OCI-LY1 (cell line): Measurements from ENCODE around the gene ASF1A.

Experiments used
- H2AFZ ChIP-seq: fragments of 200-600 bp; sonication (generic), shearing (Covaris generic); 2 replicates; pipeline ENCODE4 v1.6.0; 2014; ENCODE audit warnings: antibody characterized with exemption, mild to moderate bottlenecking, low read length
- H3F3A ChIP-seq: fragments of 200-600 bp; sonication (generic), shearing (Covaris generic); 2 replicates; pipeline ENCODE4 v1.6.0; 2014; ENCODE audit warnings: mild to moderate bottlenecking, antibody characterized with exemption, low read length, moderate library complexity; ENCODE audit not compliant: insufficient read depth
- H3K27ac ChIP-seq: fragments of 200-600 bp; sonication (generic); 2 replicates; pipeline ENCODE4 v1.5.1; 2014; ENCODE audit warnings: low read length, mixed run types, mild to moderate bottlenecking, low read depth; ENCODE audit not compliant: poor library complexity, severe bottlenecking
- H3K27me3 ChIP-seq: fragments of 200-600 bp; sonication (generic); 2 replicates; pipeline ENCODE4 v1.6.0; 2014; ENCODE audit warnings: antibody characterized with exemption, mild to moderate bottlenecking, low read length, moderate library complexity; ENCODE audit not compliant: insufficient read depth
- H3K36me3 ChIP-seq: fragments of 200-600 bp; sonication (generic); 2 replicates; pipeline ENCODE4 v1.6.1; 2014; ENCODE audit warnings: mild to moderate bottlenecking, antibody characterized with exemption, low read length, moderate library complexity, mixed read lengths; ENCODE audit not compliant: insufficient read depth
- H3K4me1 ChIP-seq: fragments of 200-600 bp; sonication (generic); 2 replicates; pipeline ENCODE4 v1.5.1; 2014; ENCODE audit warnings: mild to moderate bottlenecking, low read length, moderate library complexity; ENCODE audit not compliant: insufficient read depth, severe bottlenecking
- H3K4me2 ChIP-seq: fragments of 200-600 bp; sonication (generic), shearing (Covaris generic); 2 replicates; pipeline ENCODE4 v1.6.1; 2014; ENCODE audit warnings: low read length
- H3K4me3 ChIP-seq: fragments of 200-600 bp; sonication (generic); 2 replicates; pipeline ENCODE4 v1.5.1; 2014; ENCODE audit warnings: low read length, low read depth, mild to moderate bottlenecking, mixed read lengths; ENCODE audit not compliant: poor library complexity, severe bottlenecking
- H3K79me2 ChIP-seq: fragments of 200-600 bp; shearing (Covaris generic); 2 replicates; pipeline ENCODE4 v1.6.1; 2016; ENCODE audit warnings: mixed run types, low read length, mixed read lengths; ENCODE audit not compliant: insufficient read depth
- H3K9ac ChIP-seq: fragments of 200-600 bp; sonication (generic), shearing (Covaris generic); 2 replicates; pipeline ENCODE4 v1.6.1; 2014; ENCODE audit warnings: mild to moderate bottlenecking, low read length, mixed read lengths
- H3K9me2 ChIP-seq: fragments of 200-600 bp; sonication (generic), shearing (Covaris generic); 2 replicates; pipeline ENCODE4 v1.6.1; 2014; ENCODE audit warnings: low read depth, mild to moderate bottlenecking, low read length, mixed read lengths
- H3K9me3 ChIP-seq: fragments of 200-600 bp; shearing (Covaris generic); 2 replicates; pipeline ENCODE4 v1.6.1; 2014; ENCODE audit warnings: low read length, mixed read lengths
- H4K20me1 ChIP-seq: fragments of 200-600 bp; sonication (generic), shearing (Covaris generic); 2 replicates; pipeline ENCODE4 v1.6.0; 2016; ENCODE audit warnings: mild to moderate bottlenecking, low read length; ENCODE audit not compliant: insufficient read depth
- CTCF ChIP-seq: fragments of 200-600 bp; sonication (generic), shearing (Covaris generic); IDR thresholded peaks from 2 replicates; pipeline ENCODE4 v1.5.1; 2017; ENCODE audit warnings: mild to moderate bottlenecking, antibody characterized with exemption, low read length, moderate library complexity, mixed read lengths
- EZH2 ChIP-seq: fragments of 200-600 bp; sonication (generic), shearing (Covaris generic); IDR thresholded peaks from 2 replicates; pipeline ENCODE4 v1.8.0; 2017; ENCODE audit warnings: borderline replicate concordance, mixed run types, mild to moderate bottlenecking, antibody characterized with exemption, low read length, moderate library complexity, mixed read lengths

The ASF1A gene

GRCh38 chr6:118856301-118856700 lies 37.7 kb upstream of the ASF1A start:
- TF ChIP-seq EZH2 (no peak), CTCF (no peak)
- Histone ChIP-seq H3K9me3 (peaks cover 5% of the 10 kb centered on the region), H4K20me1 (no peaks in the 10 kb centered on the region), H3K79me2 (0 out of 2 replicates have a peak, but pooled peaks cover 7% of the 10 kb centered on the region), H3K36me3 (peaks cover 2% of the 10 kb centered on the region), H3F3A (no peaks in the 10 kb centered on the region), H3K4me2 (no peak overlapping the region), H3K27ac (no peak overlapping the region), H3K27me3 (no peaks in the 10 kb centered on the region), H3K9me2 (no peaks in the 10 kb centered on the region), H2AFZ (no peak overlapping the region), H3K9ac (no peak overlapping the region), H3K4me1 (no peaks in the 10 kb centered on the region), H3K4me3 (no peak overlapping the region)

- Histone ChIP-seq H3K36me3 (peaks cover 10% of the 10 kb centered on the region), H2AFZ (no peak overlapping the region), H3K9ac (no peak overlapping the region), H3K79me2 (peaks cover 23% of the 10 kb centered on the region), H3K9me3 (peaks cover 5% of the 10 kb centered on the region), H3F3A (no peaks in the 10 kb centered on the region), H3K4me2 (no peak overlapping the region), H3K4me1 (peaks cover 14% of the 10 kb centered on the region), H4K20me1 (no peaks in the 10 kb centered on the region), H3K4me3 (no peak overlapping the region), H3K9me2 (no peaks in the 10 kb centered on the region), H3K27me3 (no peaks in the 10 kb centered on the region), H3K27ac (no peak overlapping the region)
- TF ChIP-seq EZH2 (no peak), CTCF (no peak)
Measured at GRCh38 chr6:118859517-118860064, 34.4 kb upstream of the ASF1A start.

GRCh38 chr6:118860363-118860762 lies 33.6 kb upstream of the ASF1A start:
- peaks cover 5% of the 10 kb centered on the region for H3K9me3 ChIP-seq
- peaks cover 10% of the 10 kb centered on the region for H3K36me3 ChIP-seq
- TF ChIP-seq CTCF, result no peak
- no peak for TF ChIP-seq EZH2
- H3K4me2 ChIP-seq, result no peak overlapping the region
- H3K9ac ChIP-seq, result no peak overlapping the region
- no peak overlapping the region for H2AFZ ChIP-seq
- H3K4me3 ChIP-seq, result no peak overlapping the region
- no peaks in the 10 kb centered on the region for H3K9me2 ChIP-seq
- no peaks in the 10 kb centered on the region for H3F3A ChIP-seq
- H3K27ac ChIP-seq, result no peak overlapping the region
- H4K20me1 ChIP-seq, result no peaks in the 10 kb centered on the region
- no peaks in the 10 kb centered on the region for H3K27me3 ChIP-seq
- H3K79me2 ChIP-seq, result peaks cover 23% of the 10 kb centered on the region
- peaks cover 21% of the 10 kb centered on the region for H3K4me1 ChIP-seq
